MM.1S (cell line): ENCODE results near the gene CSTPP1.

Experiments used
- DNase-seq: peaks from one replicate; pipeline ENCODE4 v3.0.0-alpha.2; 2015
- H2AFZ ChIP-seq: fragments of 300-600 bp; sonication (generic); 2 replicates; pipeline ENCODE4 v1.6.0; 2016; ENCODE audit warnings: antibody characterized with exemption, low read length
- H3F3A ChIP-seq: fragments of 300-600 bp; sonication (generic); 2 replicates; pipeline ENCODE4 v1.6.1; 2016; ENCODE audit warnings: mild to moderate bottlenecking, antibody characterized with exemption, low read length, moderate library complexity, mixed read lengths; ENCODE audit not compliant: insufficient read depth
- H3K27ac ChIP-seq: fragments of 300-600 bp; sonication (generic); 2 replicates; pipeline ENCODE4 v1.5.1; 2016; ENCODE audit warnings: mild to moderate bottlenecking, low read length
- H3K27me3 ChIP-seq: fragments of 300-600 bp; sonication (generic); replicated peaks from 2 replicates; pipeline ENCODE4 v1.6.0; 2016; ENCODE audit warnings: low read length; ENCODE audit not compliant: insufficient read depth
- H3K36me3 ChIP-seq: fragments of 300-600 bp; sonication (generic); replicated peaks from 2 replicates; pipeline ENCODE4 v1.6.1; 2016; ENCODE audit warnings: mild to moderate bottlenecking, low read length, mixed read lengths; ENCODE audit not compliant: insufficient read depth
- H3K4me1 ChIP-seq: fragments of 300-600 bp; sonication (generic); 2 replicates; pipeline ENCODE4 v1.6.1; 2016; ENCODE audit warnings: low read length, mixed read lengths
- H3K4me2 ChIP-seq: fragments of 300-600 bp; sonication (generic); 2 replicates; pipeline ENCODE4 v1.6.0; 2016; ENCODE audit warnings: low read depth, low read length
- H3K4me3 ChIP-seq: fragments of 300-600 bp; sonication (generic); 2 replicates; pipeline ENCODE4 v1.5.1; 2016; ENCODE audit warnings: low read length, mixed read lengths
- H3K79me2 ChIP-seq: fragments of 300-600 bp; sonication (generic); 2 replicates; pipeline ENCODE4 v1.6.1; 2016; ENCODE audit warnings: mixed run types, low read length, mixed read lengths
- H3K9ac ChIP-seq: fragments of 300-600 bp; sonication (generic); 2 replicates; pipeline ENCODE4 v1.6.1; 2016; ENCODE audit warnings: low read length, mixed read lengths
- H3K9me2 ChIP-seq: fragments of 300-600 bp; sonication (generic); replicated peaks from 2 replicates; pipeline ENCODE4 v1.6.1; 2016; ENCODE audit warnings: mild to moderate bottlenecking, low read length, mixed read lengths; ENCODE audit not compliant: insufficient read depth
- H3K9me3 ChIP-seq: fragments of 300-600 bp; sonication (generic); replicated peaks from 2 replicates; pipeline ENCODE4 v1.6.1; 2016; ENCODE audit warnings: mild to moderate bottlenecking, low read length, mixed read lengths; ENCODE audit not compliant: insufficient read depth
- H4K20me1 ChIP-seq: fragments of 300-600 bp; sonication (generic); 2 replicates; pipeline ENCODE4 v1.6.1; 2016; ENCODE audit warnings: mild to moderate bottlenecking, low read length, moderate library complexity, mixed read lengths; ENCODE audit not compliant: insufficient read depth
- CTCF ChIP-seq: fragments of 300-600 bp; sonication (generic); IDR thresholded peaks from 2 replicates; pipeline ENCODE4 v1.5.1; 2016; ENCODE audit warnings: antibody characterized with exemption, low read length, mixed read lengths
- EZH2 ChIP-seq: fragments of 300-600 bp; sonication (generic); optimal IDR thresholded peaks from 2 replicates; pipeline ENCODE3; 2017; ENCODE audit warnings: low read depth, mild to moderate bottlenecking, antibody characterized with exemption, low read length, mixed read lengths
- EZH2phosphoT487 ChIP-seq: fragments of 300-600 bp; sonication (generic); IDR thresholded peaks from 2 replicates; pipeline ENCODE4 v1.6.1; 2018; ENCODE audit warnings: antibody characterized with exemption, low read length

CSTPP1 gene

GRCh38 chr11:47144541-47144940 is 208.0 kb downstream of the CSTPP1 start:
- no peak overlapping the region for H3K27ac ChIP-seq
- H3K9me3 ChIP-seq: no peaks in the 10 kb centered on the region
- H4K20me1 ChIP-seq: no peaks in the 10 kb centered on the region
- H3K79me2 ChIP-seq: no peaks in the 10 kb centered on the region
- H3K36me3 ChIP-seq: no peaks in the 10 kb centered on the region
- no peaks in the 10 kb centered on the region for H3K27me3 ChIP-seq
- H3K9me2 ChIP-seq: no peaks in the 10 kb centered on the region
- no peak overlapping the region for H2AFZ ChIP-seq
- H3K4me2 ChIP-seq: no peak overlapping the region
- no peaks in the 10 kb centered on the region for H3F3A ChIP-seq
- no peaks in the 10 kb centered on the region for H3K4me1 ChIP-seq
- no peak overlapping the region for H3K9ac ChIP-seq
- H3K4me3 ChIP-seq: no peak overlapping the region
- TF ChIP-seq EZH2 (no peak), EZH2phosphoT487 (no peak)
- no peak for DNase-seq

- Histone ChIP-seq H3K4me2 (no peak overlapping the region), H3K79me2 (no peaks in the 10 kb centered on the region), H3K4me3 (no peak overlapping the region), H3K9ac (no peak overlapping the region), H2AFZ (no peak overlapping the region), H3K27ac (no peak overlapping the region), H3K4me1 (no peaks in the 10 kb centered on the region), H4K20me1 (no peaks in the 10 kb centered on the region), H3K27me3 (no peaks in the 10 kb centered on the region), H3K36me3 (no peaks in the 10 kb centered on the region), H3K9me3 (no peaks in the 10 kb centered on the region), H3K9me2 (no peaks in the 10 kb centered on the region), H3F3A (no peaks in the 10 kb centered on the region)
- TF ChIP-seq EZH2phosphoT487 (no peak), CTCF (no peak), EZH2 (no peak)
- no peak for DNase-seq
Measured at GRCh38 chr11:47147250-47147649, 210.7 kb downstream of the CSTPP1 start.

- no peaks in the 10 kb centered on the region for H3K9me3 ChIP-seq
- H3K4me3 ChIP-seq: no peak overlapping the region
- H3K27ac ChIP-seq: no peak overlapping the region
- H3K79me2 ChIP-seq: no peaks in the 10 kb centered on the region
- no peaks in the 10 kb centered on the region for H3F3A ChIP-seq
- TF ChIP-seq CTCF: no peak
- TF ChIP-seq EZH2phosphoT487: no peak
- TF ChIP-seq EZH2: no peak
- H3K4me1 ChIP-seq: no peaks in the 10 kb centered on the region
- no peak overlapping the region for H2AFZ ChIP-seq
- no peak for DNase-seq
- no peaks in the 10 kb centered on the region for H3K9me2 ChIP-seq
- no peak overlapping the region for H3K4me2 ChIP-seq
- H3K36me3 ChIP-seq: no peaks in the 10 kb centered on the region
- H3K27me3 ChIP-seq: no peaks in the 10 kb centered on the region
- no peak overlapping the region for H3K9ac ChIP-seq
- H4K20me1 ChIP-seq: no peaks in the 10 kb centered on the region
Measured at GRCh38 chr11:47147681-47148080, 211.1 kb downstream of the CSTPP1 start.

- H3K9me3 ChIP-seq: no peaks in the 10 kb centered on the region
- DNase-seq: no peak
- H3K4me2 ChIP-seq: no peak overlapping the region
- no peaks in the 10 kb centered on the region for H3K9me2 ChIP-seq
- no peaks in the 10 kb centered on the region for H4K20me1 ChIP-seq
- peaks cover 1% of the 10 kb centered on the region; the same call in 1 of the 2 replicates for H3F3A ChIP-seq
- H3K27ac ChIP-seq: no peak overlapping the region
- no peaks in the 10 kb centered on the region for H3K79me2 ChIP-seq
- no peak overlapping the region for H3K4me3 ChIP-seq
- no peak overlapping the region for H3K9ac ChIP-seq
- H3K36me3 ChIP-seq: no peaks in the 10 kb centered on the region
- no peaks in the 10 kb centered on the region for H3K4me1 ChIP-seq
- no peaks in the 10 kb centered on the region for H3K27me3 ChIP-seq
- H2AFZ ChIP-seq: no peak overlapping the region
- no peak for TF ChIP-seq EZH2
- no peak for TF ChIP-seq CTCF
- no peak for TF ChIP-seq EZH2phosphoT487
Measured at GRCh38 chr11:47148270-47148669, 211.7 kb downstream of the CSTPP1 start.
